HG03558 (cell line): Measurements from ENCODE around the gene ZAP70.

Source experiments
- ATAC-seq: cut with Tn5 transposase; IDR thresholded peaks from one replicate; pipeline ENCODE4 v1.9.1; 2021; ENCODE audit warnings: moderate number of reproducible peaks; ENCODE audit not compliant: unreplicated experiment; ENCODE audit errors: extremely low read depth

ZAP70 gene

DNA sequence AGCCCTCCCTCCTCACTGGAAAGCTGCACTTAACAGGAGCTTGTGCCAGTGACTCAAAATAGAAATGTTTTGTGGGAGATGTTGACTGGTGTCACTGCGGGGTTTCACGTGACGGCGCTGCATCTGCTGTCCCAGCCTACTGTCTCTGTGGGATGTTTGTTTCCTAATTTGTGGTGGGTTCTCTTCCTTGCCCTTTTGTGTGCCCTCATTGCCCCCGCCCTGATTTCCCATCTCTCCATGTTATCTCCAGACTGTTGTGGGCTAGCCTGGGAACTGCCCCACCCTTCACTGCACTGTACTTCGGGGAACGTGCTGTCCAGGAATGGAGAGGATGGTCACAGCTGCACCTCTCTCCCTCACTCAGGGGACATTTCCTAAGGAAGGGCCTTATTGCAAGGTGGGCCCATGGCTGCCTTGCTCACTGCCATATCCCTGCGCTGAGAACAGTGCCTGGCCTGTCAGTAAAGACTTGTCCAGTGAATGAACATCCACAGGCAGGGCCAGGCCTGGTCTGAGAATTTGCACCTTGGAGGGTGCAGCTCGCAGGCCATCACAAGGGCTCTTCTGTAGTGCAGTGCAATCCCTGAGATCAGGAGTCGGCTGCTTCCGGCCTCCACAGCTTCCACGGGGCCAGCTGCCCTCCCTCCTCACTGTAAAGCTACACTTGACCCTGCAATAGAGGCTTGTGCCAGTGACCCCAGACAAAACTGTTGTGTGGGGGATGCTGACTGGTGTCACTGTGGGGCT, 18.1 kb downstream of the ZAP70 start:
- no peak for ATAC-seq

- ATAC-seq = no peak
Measured at GRCh38 chr2:97732436-97733340, 19.3 kb downstream of the ZAP70 start.

- ATAC-seq = no peak
Measured at GRCh38 chr2:97733341-97734035, 20.1 kb downstream of the ZAP70 start.

GRCh38 chr2:97734061-97735051, 21.0 kb downstream of the ZAP70 start:
- ATAC-seq = no peak

- no peak for ATAC-seq
Measured at GRCh38 chr2:97735161-97735561, 21.8 kb downstream of the ZAP70 start.

- ATAC-seq = no peak
Measured at GRCh38 chr2:97736185-97736584, 22.8 kb downstream of the ZAP70 start.

DNA sequence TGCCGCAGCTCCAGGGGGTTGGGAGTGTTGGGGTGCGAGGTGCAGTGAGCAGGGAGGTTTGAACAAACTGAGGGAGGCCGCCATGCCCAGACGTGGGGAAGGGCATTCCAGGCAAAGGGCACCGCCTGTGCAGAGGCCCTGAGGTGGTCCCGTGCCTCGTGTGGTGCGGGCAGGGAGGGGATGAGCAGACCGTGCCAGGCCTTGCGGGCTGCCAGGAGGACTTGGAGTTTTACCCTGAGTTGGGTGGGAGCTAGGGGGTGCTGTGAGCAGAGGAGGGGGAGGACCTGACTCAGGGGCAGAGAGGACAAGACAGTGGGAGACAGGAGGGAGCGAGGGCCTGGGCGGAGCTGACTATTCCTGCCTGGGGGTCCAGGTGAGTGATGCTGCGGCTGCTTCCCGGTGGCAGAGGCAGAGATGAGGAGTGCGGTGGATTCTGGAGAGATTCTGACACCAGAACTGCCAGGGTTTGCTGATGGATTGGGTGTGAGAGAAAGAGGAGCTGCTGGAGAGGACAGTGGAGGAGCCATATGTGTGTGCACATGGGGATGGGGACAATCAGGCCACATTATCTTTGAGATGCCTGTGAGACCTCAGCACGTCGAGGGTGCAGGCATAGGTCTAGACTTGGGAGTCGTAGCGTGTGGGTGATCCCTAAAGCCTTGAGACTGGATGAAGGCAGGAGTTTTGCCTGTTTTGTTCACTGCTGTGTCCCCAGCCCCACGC, 23.4 kb downstream of the ZAP70 start:
- no peak for ATAC-seq

DNA sequence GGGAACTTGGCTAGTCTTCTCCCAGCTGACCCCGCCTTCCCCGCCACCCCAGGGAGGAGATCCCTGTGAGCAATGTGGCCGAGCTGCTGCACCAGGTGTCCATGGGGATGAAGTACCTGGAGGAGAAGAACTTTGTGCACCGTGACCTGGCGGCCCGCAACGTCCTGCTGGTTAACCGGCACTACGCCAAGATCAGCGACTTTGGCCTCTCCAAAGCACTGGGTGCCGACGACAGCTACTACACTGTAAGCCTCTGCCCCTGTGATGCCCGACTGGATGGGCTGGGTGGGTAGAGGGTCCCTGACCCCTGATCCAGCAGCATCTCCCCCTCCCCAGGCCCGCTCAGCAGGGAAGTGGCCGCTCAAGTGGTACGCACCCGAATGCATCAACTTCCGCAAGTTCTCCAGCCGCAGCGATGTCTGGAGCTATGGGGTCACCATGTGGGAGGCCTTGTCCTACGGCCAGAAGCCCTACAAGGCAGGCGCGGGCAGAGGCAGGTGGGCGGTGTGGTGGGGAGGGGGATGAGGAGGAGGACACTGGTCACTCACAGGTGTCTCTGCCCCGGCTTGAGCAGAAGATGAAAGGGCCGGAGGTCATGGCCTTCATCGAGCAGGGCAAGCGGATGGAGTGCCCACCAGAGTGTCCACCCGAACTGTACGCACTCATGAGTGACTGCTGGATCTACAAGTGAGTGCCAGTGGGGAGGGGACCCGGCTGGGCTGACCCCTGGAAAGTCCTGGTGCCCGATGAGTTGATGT, 24.2 kb downstream of the ZAP70 start:
- ATAC-seq = no peak

GRCh38 chr2:97738179-97739019, 25.0 kb downstream of the ZAP70 start:
- no peak for ATAC-seq

DNA sequence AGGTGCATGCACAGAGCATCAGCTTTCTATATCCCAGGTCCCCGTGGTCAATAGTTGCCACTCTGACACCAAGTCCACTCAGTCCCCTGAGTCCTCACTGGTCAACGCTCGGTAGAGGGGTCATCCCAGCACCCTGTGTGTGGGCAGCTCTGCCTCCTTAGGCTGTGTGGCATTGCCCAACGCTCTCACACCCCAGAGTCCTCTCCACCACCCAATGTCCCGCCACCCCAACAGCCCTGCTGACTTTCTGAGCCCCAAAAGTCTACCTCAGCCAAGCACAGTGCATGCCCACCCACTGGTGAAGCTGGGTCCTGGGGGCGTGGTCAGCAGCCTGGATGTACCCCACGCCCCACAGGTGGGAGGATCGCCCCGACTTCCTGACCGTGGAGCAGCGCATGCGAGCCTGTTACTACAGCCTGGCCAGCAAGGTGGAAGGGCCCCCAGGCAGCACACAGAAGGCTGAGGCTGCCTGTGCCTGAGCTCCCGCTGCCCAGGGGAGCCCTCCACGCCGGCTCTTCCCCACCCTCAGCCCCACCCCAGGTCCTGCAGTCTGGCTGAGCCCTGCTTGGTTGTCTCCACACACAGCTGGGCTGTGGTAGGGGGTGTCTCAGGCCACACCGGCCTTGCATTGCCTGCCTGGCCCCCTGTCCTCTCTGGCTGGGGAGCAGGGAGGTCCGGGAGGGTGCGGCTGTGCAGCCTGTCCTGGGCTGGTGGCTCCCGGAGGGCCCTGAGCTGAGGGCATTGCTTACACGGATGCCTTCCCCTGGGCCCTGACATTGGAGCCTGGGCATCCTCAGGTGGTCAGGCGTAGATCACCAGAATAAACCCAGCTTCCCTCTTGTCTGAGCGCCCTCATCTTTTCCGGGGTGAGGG, 25.9 kb downstream of the ZAP70 start:
- no peak for ATAC-seq

- ATAC-seq = no peak
Measured at GRCh38 chr2:97739893-97740245, 26.5 kb downstream of the ZAP70 start.

DNA sequence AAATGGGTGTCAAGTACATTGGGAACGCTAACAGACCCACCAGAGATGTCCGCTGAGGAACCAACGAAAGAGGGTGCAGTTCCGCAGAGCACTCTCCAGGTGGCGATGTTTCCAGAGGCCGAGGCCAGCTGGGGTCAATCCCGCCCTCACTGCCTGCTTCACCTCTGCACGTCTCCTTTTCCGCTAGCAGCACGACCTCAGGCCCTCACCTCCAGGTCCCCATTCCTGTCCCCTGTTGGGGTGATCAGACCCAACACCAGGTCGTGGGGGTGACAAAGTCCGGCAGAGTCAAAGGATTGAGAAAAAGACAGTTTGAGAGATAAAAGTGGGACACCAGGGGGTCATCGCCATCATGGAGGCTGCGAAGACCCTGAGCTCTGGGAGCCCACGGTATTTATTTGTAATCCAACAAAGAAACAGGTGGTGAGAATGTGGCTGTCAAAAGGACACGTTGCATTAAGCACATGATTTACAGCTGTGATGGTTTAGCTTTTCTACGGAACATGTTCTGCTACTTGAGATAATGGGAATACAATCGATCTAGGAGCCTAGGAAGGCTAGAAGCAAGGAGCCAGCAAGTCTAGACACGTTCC, 27.3 kb downstream of the ZAP70 start:
- ATAC-seq = no peak

- ATAC-seq = no peak
Measured at GRCh38 chr2:97741251-97741650, 27.9 kb downstream of the ZAP70 start.

- ATAC-seq = no peak
Measured at GRCh38 chr2:97741686-97742085, 28.3 kb downstream of the ZAP70 start.

- ATAC-seq = no peak
Measured at GRCh38 chr2:97742381-97742847, 29.0 kb downstream of the ZAP70 start.

DNA sequence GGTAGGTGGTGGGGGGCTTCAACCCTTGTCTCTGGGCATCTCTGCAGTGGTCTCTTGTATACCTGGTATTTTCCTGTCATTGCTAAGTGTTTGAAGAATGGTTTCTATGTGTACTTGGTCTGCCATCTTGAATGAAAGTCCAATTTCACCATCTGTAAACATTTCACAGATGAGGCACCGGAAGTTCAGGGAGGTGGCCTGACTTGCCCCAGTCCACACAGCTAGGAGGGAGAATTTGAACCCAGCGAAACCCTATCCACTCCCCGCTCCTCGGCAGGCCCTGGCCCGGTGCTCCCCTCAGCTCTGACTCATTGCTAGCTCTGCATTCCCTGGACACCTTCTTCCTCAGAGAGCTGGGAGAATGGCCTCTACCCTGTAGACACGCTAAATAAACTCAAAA, 30.5 kb downstream of the ZAP70 start:
- ATAC-seq = no peak
